ENCODE results near the gene GSG1. TPM values are rescaled to one million over a fixed set of nuclear protein-coding genes. Genes with fewer than 3 reads are reported as not detected.
"Not testable (repeated sequence)": the region's sequence is repeated elsewhere in the genome, so short reads cannot be mapped to it uniquely, and the experiment has no call there.

The GSG1 gene
- total RNA-seq, 1 donor from 2014 or later, result not detected

- peaks cover 2% of the 10 kb centered on the region for H3K9me3 Mint-ChIP-seq (ENCODE audit: unreplicated experiment)
- no peak for TF ChIP-seq CTCF (IDR thresholded peaks at IDR 0.05; ENCODE audit: partially characterized antibody, unreplicated experiment)
- H3K27ac Mint-ChIP-seq (ENCODE audit: unreplicated experiment), result no peak overlapping the region
- no peaks in the 10 kb centered on the region for H3K4me1 Mint-ChIP-seq (ENCODE audit: low read depth, unreplicated experiment)
- no peak for DNase-seq
- no peak overlapping the region for H3K4me3 Mint-ChIP-seq (ENCODE audit: unreplicated experiment)
- no peaks in the 10 kb centered on the region for H3K27me3 Mint-ChIP-seq (ENCODE audit: unreplicated experiment)
- no peaks in the 10 kb centered on the region for H3K36me3 Mint-ChIP-seq (ENCODE audit: unreplicated experiment)
Observed at GRCh38 chr12:13041224-13041623, 62.2 kb downstream of the GSG1 start.

GRCh38 chr12:13039328-13039956 is 64.0 kb downstream of the GSG1 start:
- no peak overlapping the region for H3K4me3 Mint-ChIP-seq (ENCODE audit: unreplicated experiment)
- H3K4me1 Mint-ChIP-seq (ENCODE audit: low read depth, unreplicated experiment), result no peaks in the 10 kb centered on the region
- H3K27ac Mint-ChIP-seq (ENCODE audit: unreplicated experiment), result no peak overlapping the region
- no peak for TF ChIP-seq CTCF (IDR thresholded peaks at IDR 0.05; ENCODE audit: partially characterized antibody, unreplicated experiment)
- no peaks in the 10 kb centered on the region for H3K27me3 Mint-ChIP-seq (ENCODE audit: unreplicated experiment)
- H3K36me3 Mint-ChIP-seq (ENCODE audit: unreplicated experiment), result no peaks in the 10 kb centered on the region
- peaks cover 2% of the 10 kb centered on the region for H3K9me3 Mint-ChIP-seq (ENCODE audit: unreplicated experiment)
- DNase-seq, result no peak

- TF ChIP-seq CTCF (IDR thresholded peaks at IDR 0.05; ENCODE audit: partially characterized antibody, unreplicated experiment), result no peak
- no peak overlapping the region for H3K4me3 Mint-ChIP-seq (ENCODE audit: unreplicated experiment)
- H3K27ac Mint-ChIP-seq (ENCODE audit: unreplicated experiment), result no peak overlapping the region
- no peaks in the 10 kb centered on the region for H3K4me1 Mint-ChIP-seq (ENCODE audit: low read depth, unreplicated experiment)
- no peaks in the 10 kb centered on the region for H3K27me3 Mint-ChIP-seq (ENCODE audit: unreplicated experiment)
- no peak for DNase-seq
- peaks cover 2% of the 10 kb centered on the region for H3K9me3 Mint-ChIP-seq (ENCODE audit: unreplicated experiment)
- no peaks in the 10 kb centered on the region for H3K36me3 Mint-ChIP-seq (ENCODE audit: unreplicated experiment)
Observed at GRCh38 chr12:13038491-13039161, 64.8 kb downstream of the GSG1 start.

GRCh38 chr12:13036881-13037280 is 66.6 kb downstream of the GSG1 start:
- DNase-seq, result no peak
- no peaks in the 10 kb centered on the region for H3K27me3 Mint-ChIP-seq (ENCODE audit: unreplicated experiment)
- no peaks in the 10 kb centered on the region for H3K4me1 Mint-ChIP-seq (ENCODE audit: low read depth, unreplicated experiment)
- TF ChIP-seq CTCF (IDR thresholded peaks at IDR 0.05; ENCODE audit: partially characterized antibody, unreplicated experiment), result no peak
- no peak overlapping the region for H3K27ac Mint-ChIP-seq (ENCODE audit: unreplicated experiment)
- H3K9me3 Mint-ChIP-seq (ENCODE audit: unreplicated experiment), result peaks cover 2% of the 10 kb centered on the region
- H3K4me3 Mint-ChIP-seq (ENCODE audit: unreplicated experiment), result no peak overlapping the region
- no peaks in the 10 kb centered on the region for H3K36me3 Mint-ChIP-seq (ENCODE audit: unreplicated experiment)

GRCh38 chr12:13035335-13035734 is 68.1 kb downstream of the GSG1 start:
- H3K27me3 Mint-ChIP-seq (ENCODE audit: unreplicated experiment); H3K27ac Mint-ChIP-seq (ENCODE audit: unreplicated experiment); H3K36me3 Mint-ChIP-seq (ENCODE audit: unreplicated experiment); DNase-seq; H3K4me1 Mint-ChIP-seq (ENCODE audit: low read depth, unreplicated experiment); H3K9me3 Mint-ChIP-seq (ENCODE audit: unreplicated experiment); H3K4me3 Mint-ChIP-seq (ENCODE audit: unreplicated experiment): not testable (repeated sequence)

Other genes with a start within 250 kb of the GSG1 start
- gene GPRC5A, start 212.1 kb downstream of the GSG1 start, total RNA-seq (ENCODE audit: unreplicated experiment), result not detected
- not detected for gene GPRC5D, start 151.5 kb downstream of the GSG1 start, total RNA-seq (ENCODE audit: unreplicated experiment)
- gene HEBP1, start 103.4 kb downstream of the GSG1 start, total RNA-seq (ENCODE audit: unreplicated experiment), result 3.0 TPM
- gene FAM234B, start 59.3 kb downstream of the GSG1 start, total RNA-seq (ENCODE audit: unreplicated experiment), result 26.8 TPM
- gene EMP1, start 93.1 kb upstream of the GSG1 start, total RNA-seq (ENCODE audit: unreplicated experiment), result not detected